Measurements from ENCODE around the gene PRKAR2B.

Gene PRKAR2B

DNA sequence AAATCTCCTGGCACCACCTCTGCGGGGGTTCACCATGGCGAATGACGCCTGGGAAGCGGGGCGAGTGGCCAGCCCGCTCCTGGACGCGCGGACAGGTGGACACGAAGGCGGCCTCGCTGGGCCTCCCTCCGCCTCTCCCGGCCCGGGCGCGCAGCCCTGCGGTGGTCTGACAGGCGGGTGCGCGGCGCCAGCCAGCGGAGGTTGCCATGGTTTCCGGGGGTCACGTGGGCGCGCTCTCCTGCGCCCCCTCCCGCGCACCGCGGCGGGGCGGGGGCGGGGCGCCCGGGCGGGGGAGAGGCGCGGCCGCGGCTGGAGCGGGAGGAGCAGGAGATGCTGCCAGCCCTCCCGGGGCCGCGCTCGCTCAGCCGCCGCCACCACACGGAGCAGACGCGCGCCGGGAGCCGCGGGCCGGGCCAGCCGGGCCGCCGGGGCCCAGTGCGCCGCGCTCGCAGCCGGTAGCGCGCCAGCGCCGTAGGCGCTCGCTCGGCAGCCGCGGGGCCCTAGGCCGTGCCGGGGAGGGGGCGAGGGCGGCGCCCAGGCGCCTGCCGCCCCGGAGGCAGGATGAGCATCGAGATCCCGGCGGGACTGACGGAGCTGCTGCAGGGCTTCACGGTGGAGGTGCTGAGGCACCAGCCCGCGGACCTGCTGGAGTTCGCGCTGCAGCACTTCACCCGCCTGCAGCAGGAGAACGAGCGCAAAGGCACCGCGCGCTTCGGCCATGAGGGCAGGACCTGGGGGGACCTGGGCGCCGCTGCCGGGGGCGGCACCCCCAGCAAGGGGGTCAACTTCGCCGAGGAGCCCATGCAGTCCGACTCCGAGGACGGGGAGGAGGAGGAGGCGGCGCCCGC is at the start of gene PRKAR2B:
Gene PRKAR2B, plus strand, starts transcription at position 359 of the 848 bp plus-strand sequence. Its CDS starts 203 bp downstream, at position 562.
- DNase-seq (ENCODE audit: low spot score): peak; percentile 89

DNA sequence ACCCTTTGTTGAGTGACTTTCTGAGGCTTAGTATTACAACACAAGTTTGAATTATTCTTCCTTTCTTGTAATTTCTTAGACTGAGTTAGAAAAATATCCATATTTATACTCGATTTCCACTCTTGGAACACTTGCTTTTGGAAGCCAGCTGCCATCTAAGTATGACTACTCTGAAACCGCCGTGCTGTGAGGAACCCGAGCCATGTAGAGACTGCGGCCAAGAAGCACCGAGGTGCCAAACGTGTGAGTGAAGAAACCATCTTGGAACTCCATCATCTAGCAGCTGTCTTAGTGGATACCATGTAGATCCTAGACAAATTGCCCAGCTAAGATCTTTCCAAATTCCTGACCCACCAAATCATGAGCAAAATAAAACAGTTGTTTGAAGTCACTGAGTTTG is 49.7 kb upstream of the PRKAR2B start:
- no peak for DNase-seq (ENCODE audit: low spot score)

DNA sequence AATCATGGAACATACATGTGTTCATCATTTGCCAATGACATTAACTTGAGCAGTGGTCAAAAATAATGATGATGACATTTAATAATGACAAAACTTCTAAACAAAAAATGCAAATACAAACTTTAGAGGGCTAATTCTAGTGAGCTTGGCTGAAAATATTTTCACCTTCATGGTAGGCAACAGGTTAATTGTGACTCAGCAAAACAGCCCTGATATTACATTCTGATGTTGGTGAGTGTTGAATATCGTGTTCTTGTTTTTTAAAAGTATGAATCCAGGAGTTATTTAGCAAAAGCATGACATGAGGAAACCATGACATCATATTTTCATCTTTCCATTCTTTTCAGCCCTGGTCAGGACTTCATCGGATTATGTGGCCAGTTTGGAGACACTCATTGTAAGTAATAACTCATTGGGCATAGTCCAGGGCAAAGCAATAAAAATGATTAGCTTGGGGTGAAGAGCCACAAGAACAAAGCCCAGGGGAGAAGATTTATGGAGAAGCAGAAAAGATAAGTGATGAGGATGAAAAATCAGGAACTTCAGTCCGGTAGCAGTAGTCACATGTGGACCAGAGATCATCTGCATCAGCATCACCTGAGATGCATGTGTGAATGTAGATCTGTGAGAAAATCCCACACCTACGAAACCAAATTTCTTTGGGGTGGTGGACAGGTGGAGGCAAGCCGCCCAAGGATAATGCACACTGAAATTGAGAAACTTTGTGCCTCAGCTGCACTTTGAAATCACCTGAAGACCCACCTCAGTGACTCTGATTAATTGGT is 46.8 kb upstream of the PRKAR2B start:
- DNase-seq (ENCODE audit: low spot score): no peak

DNA sequence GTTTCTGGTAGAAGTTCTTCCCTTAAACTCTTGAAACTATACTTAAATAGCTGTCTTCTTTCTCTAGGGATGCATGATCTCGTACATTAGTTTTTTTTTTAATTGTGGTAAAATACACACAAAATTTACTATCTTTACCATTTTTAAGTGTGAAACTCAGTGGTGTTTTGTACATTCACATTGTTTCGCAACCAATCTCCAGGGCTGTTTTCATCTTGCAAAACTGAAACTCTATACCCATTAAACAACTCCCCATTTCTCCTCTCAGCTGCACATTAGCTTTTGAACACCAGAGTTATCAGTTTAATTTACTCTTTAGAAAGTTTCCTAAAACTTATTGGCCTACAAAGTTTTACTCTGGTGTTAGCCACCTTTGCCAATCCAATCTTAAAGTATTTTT is 45.5 kb upstream of the PRKAR2B start:
- DNase-seq (ENCODE audit: low spot score): no peak

DNA sequence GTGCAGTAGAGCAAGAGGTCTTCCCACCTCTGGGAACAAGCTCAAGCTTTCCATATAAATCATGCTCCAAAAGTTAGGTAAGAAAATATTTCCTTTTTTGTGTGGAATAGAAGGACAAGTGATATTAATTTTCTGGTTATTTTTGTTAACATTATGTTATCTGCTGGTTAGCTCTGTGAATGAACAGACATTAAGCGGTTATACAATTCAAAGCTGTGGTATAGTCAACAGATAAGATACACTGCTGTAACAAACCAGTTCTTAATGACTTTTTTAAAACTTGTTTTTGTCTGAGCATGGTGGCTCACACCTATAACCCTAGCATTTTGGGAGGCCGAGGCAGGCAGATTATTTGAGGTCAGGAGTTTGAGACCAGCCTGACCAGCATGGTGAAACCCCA is 43.0 kb upstream of the PRKAR2B start:
- no peak for DNase-seq (ENCODE audit: low spot score)

DNA sequence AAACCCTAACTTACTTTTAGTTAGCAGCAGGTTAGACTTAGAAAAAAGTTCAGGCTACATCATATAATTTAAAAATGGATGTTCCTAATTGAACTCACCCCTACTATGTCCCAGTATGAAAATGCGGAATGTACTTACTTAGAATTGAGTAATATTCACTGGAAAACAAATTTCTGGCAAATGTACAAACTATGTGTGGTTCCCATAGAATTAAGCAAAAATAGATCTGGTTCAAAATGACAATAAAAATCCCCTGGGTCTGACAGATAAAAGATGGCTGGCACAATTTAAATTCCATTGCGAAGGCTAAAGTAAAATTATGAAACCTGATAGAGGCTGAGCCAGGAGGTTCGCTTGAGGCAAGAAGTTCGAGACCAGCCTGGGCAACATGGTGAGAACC is 42.4 kb upstream of the PRKAR2B start:
- DNase-seq (ENCODE audit: low spot score): no peak

DNA sequence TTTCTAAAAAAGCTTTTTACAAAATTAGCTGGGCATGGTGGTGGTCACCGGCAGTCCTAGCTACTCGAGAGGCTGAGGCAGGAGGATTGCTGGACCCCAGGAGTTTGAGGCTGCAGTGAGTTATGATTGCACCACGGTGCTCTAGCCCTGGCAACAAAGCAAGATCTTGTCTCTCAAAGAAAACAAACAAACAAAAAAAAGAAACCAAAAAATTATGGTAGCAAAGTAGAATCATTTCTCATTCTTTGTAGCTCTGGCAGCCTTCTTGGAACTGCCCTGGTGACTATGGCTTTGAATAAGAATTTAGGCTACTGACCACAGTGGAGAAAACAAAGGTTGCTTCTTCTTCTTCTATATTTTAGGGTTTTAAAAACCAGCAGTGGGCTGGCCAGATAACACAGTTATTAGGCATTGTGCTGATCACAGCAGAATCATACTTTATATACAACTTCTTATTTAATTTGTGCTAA is 41.9 kb upstream of the PRKAR2B start:
- no peak for DNase-seq (ENCODE audit: low spot score)

DNA sequence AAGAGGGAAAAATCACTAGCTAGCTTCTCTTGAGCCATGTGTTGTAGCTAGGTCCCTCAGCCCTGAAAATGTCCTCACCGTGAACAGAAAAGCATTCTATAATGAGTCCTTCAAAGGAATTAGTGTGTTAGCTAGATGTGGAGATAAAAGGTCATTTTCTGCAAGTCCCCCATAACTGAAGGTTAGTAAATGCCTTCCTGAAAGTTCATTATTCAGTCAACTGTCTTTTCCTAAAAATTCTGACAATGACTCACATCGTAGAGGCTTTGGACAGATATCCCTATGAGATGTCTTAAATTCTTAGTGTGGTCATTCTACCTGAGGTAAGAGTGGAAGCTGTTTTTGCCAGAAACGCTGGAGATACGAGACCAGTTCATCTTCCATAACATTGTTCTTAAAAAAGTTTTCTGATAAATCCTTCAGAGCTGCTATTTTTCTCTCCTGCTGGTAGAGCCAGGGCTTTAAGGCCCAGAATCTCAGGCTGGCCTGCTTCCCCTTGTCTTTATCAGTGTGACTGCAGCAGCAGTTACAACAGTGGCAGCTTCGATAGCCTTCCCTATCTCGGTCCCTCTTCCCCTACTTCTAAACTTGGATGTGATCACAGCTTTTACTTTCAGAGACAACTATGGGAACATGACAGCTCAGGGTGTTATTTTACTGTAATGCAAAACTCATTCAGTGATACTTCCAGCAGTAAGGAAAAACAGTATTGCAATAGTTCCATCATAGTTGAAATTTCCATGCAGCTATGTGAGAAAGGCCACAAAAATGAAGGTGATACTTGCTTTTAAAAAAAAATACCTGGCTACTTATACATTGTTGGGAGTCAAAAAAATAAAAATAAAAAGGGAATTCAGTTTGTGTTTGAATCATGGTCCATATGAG is 37.3 kb upstream of the PRKAR2B start:
- no peak for DNase-seq (ENCODE audit: low spot score)

DNA sequence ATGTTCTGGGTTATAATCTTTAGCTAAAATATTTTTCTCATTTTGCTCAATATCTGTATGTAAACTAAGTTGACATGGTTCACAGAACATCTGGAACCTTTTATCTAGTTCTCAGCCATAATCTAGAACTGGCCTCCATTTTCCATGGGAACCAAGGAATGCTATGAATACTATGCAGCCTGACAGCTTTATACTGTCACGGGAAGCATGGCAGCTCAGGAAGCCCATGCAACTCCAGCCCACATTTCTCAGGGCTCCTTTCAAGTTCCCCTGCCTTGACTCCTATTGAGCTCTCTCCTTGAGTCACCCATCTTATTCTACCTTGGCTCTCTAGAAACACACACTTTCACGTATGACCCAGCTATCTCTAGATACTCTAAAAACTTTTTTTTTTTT is 36.6 kb upstream of the PRKAR2B start:
- DNase-seq (ENCODE audit: low spot score): no peak

DNA sequence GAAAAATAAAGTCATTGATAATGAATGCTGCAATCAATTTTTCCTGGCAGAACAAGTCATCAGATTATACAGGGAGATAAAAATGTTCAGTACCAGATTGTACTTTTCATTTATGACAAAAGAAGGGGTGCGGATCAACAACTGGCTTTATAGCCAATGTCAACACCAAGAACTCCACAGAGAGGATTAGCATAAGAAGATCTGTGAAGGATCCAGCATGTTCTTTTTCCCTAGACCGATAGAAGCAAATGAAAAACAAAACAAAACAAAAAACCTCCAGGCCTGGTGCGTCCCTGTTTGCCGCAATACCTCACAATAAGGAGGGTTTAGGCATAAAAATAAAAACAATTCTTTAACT is 34.7 kb upstream of the PRKAR2B start:
- DNase-seq (ENCODE audit: low spot score): no peak

DNA sequence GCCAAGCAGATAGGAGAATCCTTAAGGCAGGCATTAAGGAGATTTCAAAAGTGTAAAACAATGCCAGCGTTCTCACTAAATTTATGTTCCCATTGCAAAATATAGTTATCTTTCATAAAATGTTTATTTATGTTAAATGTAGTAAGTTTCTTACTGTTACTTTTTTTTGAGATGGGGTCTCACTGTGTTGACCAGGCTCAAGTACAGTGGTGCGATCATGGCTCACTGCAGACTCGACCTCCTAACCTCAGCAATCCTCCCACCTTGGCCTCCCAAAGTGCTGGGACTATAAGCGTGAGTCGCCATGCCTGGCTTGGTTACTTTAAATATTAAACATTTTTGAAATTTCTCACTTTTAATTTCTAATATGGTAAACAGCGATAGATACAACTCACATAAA is 31.8 kb upstream of the PRKAR2B start:
- DNase-seq (ENCODE audit: low spot score): no peak

DNA sequence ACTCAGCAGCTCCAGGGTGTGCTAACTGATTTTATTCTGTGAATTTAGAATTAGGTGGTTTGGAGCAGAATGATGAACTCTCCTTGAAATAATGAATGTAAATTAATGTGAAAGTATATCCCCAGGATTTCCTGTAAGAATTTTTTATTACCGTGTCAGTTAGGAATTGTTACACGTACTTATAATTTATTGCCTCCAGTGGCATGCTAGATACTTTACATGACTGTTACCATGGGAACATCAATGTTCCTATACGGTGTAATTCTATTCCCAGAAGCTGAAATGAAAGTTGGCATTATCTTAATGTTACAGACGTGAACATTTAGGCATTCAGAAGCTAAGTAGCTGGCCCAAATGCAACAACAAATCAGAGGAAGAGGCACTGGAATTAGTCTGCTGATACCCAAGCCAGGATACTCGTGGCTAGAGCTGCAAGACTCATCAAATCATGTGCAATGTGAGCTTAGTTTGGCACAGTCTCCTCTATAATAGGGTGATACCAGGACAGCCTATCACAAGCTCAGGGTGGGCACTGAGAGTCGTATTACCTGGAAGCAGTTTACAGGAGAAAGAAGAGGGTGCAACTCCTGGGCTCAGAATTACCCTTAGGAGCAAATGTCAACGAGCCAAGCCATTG is 30.0 kb upstream of the PRKAR2B start:
- no peak for DNase-seq (ENCODE audit: low spot score)

DNA sequence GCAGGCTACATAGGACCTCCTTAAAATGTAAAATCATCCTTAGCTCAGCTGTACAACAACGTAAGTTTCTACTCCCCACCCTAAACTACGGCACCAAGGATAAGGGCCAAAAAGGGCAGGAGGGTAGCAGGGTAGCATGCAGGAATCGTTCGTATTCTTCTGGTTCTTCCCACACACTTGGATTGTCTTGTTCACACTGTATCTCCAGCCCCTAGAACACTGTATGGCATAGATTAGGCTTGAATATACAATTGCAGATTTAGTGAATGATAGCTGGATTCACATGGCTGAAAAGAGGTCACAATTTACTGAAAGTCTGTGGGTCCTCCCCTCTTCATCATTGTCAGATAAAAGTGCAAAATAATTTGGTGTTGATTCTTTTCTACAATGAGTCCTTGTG is 28.2 kb upstream of the PRKAR2B start:
- DNase-seq (ENCODE audit: low spot score): no peak

DNA sequence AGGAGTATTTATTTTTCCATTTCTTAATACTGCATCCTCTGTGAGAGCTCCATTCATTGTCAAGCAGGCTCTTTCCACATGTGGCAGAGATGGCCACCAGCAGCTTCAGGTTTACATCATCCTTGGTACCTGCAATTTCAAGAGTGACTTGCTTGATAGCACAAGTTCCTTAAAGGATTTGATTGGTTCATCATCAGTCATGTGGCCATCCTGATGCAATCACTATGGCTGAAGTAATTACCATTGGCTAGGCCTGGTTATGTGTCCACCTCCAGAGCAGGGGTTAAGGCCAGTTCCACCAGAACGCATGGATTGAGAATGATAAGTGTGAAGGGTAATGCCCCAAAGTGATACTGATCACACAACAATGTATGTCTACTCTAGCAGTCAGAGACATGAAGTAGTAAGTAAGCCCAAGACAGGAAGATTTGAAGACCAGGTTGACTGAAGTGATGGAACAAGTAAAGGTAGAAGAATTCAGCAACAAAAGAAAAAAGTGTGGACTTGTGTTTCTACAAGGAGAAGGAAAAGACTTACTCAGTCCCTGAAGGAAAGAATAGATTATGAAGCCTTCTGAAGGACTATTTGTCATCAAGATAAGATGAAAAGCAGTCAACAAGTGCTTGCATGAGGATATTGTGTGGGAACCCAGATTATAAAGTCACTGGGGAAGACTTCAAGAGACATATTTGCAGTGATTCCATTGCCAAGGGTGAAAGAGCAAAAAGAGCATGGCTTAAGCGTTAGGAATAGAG is 26.4 kb upstream of the PRKAR2B start:
- DNase-seq (ENCODE audit: low spot score): no peak

DNA sequence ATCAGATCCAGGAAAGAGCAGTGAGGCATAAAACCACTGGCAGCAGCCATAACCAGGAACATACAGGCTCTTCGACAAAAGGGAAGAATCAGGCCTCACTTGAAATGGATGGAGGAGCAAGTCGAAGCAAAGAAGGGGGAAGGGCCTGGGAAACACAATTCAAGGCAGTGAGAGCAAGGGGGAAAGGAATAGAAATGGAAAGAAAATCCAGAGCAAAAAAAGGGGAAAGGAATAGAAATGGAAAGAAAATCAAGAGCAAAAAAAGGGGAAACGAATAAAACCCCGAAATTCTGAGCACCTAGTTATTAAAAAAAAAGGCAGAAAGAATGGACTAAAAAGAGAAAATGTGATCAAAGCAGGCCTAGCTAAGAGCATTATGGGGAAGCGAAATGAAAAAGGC is 24.1 kb upstream of the PRKAR2B start:
- no peak for DNase-seq (ENCODE audit: low spot score)

DNA sequence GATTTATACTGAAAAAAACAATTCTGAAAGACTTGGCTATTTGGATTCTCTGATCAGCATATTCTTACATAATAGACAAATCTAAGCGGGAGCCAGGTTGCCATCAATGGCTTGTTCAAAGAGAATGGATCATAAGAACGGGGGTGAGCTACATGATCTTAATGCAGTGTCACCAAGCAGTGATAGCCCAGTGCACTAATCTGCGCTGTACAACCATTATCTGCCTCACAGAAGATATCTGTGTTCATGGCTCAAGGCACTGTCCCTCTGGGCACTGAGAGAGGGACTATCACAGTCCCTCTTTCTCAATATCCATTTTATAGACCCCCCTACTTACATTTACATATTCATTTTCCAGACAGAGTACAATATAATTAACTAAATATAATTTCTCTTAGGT is 22.9 kb upstream of the PRKAR2B start:
- no peak for DNase-seq (ENCODE audit: low spot score)

DNA sequence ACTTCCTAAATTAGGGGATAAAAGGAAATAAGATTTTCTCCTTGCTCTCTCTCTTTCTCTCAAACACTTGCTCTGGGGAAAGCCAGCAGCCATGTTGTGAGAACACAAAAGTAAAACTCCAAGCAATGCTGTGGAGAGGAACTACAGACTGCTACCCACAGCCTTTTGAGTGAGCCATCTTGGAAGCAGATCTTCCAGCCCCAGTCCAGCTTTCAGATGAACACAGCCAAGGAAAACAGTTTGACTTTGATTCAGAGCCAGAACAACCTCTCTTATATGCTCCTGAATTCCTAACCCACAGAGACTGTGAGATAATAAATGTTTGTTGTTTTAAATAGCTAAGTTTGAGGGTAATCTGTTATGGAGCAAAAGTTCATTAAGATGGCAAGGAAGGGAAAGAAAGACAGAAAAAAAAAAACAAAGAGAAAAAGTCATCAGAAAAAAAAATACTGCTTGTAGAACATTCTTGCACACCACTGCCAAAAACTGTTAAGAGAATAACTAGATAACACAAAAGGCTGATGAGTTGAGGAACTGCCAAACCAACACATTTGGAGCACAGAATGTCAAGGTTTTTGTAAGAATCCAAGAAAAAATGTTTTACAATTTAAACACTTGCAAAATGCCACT is 20.9 kb upstream of the PRKAR2B start:
- DNase-seq (ENCODE audit: low spot score): no peak

DNA sequence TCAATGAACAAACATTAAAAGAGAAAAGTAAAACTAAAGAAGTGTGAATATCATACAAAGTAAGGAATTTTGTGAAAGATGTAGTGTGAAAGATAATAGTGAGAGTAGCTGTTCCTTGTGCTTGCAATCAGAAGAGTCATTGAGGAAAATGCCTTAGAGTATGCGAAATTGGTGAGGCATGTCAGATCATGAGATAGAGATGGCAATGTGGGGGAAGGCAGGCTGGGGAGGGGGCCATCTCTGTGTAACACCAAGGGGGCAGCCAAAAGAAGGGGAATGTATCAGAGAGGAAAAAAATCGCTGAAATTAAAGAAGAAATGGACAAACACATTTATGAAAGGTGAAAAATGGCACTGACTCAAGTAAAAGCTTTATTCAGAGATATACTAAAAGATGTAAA is 19.6 kb upstream of the PRKAR2B start:
- no peak for DNase-seq (ENCODE audit: low spot score)

DNA sequence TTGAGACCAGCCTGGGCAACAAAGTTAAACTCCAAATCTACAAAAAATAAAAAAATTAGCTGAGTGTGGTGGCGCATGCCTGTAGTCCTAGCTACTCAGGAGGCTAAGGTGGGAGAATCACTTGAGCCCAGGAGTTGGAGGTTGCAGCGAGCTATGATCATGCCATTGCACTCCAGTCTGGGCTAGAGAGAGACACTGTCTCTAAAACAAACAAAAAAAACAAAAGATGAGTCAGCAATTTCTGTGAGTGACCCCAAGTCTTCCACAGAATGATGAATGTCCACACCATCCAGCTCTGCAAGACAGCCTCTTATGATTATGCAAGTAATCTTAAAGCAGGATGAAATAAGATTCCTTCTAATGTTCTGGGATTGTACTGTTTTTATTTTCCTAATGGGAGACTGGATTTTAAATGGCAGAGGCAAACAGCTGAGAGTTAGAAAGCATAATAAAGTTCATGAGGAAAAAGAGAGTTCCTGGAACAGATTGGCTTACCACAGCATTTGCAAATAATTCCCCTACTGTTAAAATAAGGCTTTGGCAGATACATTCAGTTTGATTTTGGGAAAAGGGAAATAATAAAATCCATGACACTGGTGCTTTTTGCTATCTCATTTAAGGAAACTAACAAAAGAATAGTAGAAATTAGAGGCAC is 18.9 kb upstream of the PRKAR2B start:
- DNase-seq (ENCODE audit: low spot score): no peak

DNA sequence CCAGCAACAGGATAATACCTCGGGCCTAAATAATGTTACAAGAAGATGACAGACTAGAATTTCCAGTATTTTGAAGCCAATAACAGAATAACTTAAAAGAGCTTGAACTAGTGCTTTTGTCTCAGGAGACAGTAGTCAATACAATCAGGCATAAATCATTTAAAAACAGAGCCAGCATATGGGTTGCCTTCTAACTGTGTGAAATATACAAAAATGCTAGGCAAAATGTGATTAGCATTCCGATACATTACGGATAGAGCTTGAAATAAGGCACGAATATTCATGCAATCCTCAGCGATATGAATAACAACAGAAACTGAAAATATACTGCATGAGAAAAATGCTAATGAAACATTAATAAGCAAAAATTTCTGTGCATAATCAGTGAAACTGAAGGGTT is 18.3 kb upstream of the PRKAR2B start:
- DNase-seq (ENCODE audit: low spot score): no peak

All from Ammon's horn (tissue), 1 donor.